NCI-H446 (cell line): ENCODE results near the gene PGAP3.

Experiments used
- DNase-seq, 2 experiments: peaks; one replicate each; lab custom pipeline; 2025; lab: John Stamatoyannopoulos, UW

PGAP3 gene

DNA sequence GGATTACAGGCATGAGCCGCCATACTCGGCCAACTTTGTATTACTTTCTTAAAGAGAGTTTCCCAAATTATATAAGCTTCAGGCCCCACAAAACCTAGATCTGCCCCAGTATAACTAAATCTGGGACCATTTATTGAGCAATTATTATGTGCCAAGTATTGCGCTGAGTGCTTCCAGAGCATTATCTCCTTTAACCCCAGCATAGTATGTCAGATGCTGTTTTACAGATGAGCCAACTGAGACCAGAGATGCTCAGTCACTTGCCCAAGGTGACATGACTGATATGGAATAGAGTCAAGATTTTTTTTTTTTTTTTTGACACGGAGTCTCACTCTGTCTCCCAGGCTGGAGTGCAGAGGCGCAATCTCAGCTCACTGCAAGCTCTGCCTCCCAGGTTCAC, 10.1 kb upstream of the PGAP3 start:
- no peak for DNase-seq

DNA sequence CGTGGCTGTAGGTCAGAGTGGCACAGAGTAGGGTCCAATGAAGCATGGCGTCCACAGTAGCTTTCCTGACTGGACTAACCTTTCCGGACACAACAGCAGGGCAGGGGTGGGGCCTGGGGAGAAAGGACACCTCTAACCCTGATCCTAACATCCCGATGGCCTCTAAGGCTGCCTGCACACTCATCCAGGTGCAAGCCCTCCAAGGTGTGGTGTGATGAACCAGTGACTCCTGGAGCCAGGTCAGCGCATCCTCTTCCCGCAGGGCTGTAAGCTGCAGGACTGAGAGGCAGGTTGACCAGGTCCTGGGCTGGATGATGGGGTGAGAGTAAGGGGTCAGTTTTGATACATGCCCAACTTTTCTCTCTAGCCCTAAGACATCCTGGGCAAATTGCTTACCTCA, 8.9 kb upstream of the PGAP3 start:
- DNase-seq = no peak

DNA sequence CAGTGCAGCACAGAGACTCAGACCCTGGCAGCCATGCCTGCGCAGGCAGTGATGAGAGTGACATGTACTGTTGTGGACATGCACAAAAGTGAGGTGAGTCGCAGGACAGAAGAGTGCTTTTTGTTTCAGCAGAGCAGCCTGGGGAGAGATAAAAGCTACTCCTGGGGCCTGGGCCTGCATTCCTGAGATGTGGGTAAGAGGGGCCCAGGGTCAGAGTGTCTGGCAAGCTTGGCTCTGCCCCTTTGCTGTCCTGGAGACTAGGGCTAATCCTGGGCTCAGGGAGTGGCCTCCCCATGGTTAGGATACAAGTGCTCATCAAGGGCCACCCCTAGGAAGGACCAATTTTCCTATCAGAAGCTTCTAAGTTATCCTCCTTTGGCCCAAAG, 7.2 kb upstream of the PGAP3 start:
- DNase-seq = no peak

DNA sequence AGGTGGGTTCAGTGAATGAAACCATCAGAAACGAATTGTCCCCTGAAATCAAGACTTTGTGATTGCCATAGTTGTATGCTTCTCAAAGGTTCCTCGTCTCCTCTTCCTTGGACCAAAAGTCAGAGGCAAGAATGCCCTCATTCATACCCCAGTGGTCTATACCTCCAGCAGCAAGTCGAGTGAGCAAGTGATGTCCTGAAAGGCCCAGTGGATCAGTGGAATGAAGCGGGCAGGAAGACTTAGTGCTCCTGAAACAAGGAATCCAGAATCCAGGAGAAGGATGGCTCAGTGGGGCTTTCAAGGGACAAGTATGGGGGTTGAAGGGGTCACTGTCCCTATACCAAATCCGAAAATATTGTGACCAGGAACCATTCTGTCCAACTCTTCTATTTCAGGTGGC, 6.7 kb upstream of the PGAP3 start:
- DNase-seq = no peak

DNA sequence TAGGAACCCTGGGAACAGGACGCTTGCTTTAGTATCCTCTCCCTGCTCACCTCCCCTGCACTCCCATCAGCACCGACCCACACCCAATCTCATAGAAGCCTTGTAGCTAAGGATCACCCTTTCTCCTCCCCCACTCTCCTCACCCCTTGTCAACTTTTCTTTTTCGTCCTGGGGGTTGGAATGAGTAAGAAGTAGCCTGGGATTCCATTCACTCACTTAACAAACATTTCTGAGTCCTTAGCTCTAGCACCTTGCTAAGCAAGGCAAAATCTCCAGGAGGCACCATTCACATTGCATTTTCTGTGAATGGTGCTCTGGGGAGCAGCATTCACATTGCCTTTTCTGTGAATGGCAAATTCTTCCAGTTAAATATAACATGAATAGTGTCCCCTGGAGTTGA, 1.1 kb upstream of the PGAP3 start:
- DNase-seq = no peak

DNA sequence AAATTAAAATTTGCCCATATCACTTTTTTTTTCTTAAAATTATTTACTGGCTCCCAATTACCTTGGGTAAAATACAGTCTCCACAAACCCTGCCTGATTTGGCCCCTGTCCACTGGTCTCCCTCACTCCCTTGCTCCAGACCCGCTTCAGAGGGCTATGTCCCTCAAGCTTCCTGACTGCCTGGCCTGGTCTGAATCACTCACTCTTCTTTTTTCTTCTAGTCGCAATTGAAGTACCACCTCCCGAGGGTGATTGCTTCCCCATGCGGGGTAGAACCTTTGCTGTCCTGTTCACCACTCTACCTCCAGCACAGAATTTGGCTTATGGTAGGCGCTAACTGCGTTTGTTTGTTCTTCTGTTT, 598 bp upstream of the PGAP3 start:
- no peak for DNase-seq

DNA sequence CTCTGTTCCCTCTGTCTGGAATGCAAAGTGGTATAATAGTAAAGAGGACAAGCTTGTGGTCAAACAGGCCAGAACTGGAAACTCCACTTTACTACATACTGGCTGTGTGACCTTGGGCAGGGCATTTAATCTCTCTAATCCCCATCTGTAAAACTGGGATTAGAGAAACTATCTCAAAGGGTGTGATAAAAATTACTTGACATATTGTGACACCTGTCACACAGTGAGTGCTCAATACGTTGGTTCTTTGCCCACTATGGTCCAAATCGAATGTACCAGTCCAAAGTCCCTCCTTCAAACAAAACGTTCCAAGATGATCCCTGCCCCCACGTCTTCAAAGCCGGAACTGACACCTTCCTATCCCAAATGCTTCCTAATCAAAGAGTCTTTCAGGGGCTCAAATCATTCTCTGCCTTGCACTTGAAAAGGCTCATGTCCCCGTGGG, 734 bp downstream of the PGAP3 start:
- no peak for DNase-seq

DNA sequence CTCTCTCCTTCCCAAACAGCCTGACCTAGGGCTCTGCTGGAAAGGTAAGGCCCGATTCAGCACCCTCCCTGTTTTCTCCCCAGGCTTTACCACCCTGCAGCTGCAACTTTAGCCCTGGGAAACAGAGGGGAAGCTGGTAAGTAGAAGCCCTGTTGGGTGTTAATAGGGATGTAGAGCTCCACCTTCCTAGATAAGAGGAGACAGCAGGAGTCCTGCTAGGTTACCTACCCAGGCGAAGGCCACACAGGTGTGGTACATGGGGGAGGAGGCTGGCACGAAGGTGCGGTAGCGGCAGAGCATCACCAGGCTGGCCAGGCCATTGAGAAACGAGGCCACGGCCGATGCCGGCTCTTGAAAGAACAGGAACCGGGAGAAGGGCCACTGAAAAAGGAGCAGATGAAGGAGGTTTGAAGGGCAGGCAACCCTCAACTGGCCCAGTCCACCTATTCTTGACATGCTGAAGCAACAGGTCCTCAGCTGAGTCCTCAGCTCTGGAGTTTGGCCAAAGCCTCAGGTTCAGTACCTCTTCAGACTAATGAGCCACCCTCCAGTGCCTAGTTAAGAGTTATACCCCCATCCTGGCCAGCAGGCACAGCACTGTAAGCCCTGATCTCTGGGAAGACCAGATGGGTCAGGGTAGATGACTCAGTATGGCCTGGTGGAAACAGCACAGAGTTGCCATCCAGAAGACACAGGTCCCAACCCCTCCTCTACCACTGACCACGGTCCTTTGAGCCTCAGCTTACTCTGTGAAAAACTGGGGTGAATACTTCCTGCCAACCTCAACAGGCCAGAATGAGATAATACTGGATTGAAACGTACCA, 3.3 kb downstream of the PGAP3 start:
- DNase-seq = no peak

DNA sequence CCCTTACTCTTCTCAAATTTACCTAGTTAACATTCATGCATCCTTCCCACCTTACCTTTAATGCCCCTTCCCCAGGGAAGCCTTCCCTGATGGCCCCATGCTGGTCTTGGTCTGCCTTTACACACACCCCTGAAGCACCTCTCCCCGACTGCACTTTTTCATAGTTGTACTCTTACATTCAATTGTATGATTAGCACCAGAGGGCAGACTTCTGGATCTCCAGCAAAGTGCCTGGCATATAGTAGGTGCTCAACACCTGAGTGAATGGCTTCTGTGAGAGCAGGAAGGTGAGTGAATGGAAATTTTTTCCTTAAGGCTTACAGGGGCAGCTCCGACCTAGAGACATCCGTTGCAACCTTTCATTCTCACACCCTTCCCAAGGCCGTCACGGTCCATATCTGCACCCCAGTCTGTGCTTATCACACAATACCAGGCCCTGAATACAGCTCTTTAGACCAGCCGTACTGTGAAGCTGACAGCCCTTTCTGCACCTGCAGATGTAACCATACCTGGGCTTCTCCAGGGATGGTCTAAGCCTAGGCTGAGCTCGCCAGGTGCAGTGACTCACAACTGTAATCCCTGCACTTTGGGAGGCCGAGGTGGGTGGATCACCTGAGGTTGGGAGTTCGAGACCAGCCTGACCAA, 4.4 kb downstream of the PGAP3 start:
- no peak for DNase-seq

DNA sequence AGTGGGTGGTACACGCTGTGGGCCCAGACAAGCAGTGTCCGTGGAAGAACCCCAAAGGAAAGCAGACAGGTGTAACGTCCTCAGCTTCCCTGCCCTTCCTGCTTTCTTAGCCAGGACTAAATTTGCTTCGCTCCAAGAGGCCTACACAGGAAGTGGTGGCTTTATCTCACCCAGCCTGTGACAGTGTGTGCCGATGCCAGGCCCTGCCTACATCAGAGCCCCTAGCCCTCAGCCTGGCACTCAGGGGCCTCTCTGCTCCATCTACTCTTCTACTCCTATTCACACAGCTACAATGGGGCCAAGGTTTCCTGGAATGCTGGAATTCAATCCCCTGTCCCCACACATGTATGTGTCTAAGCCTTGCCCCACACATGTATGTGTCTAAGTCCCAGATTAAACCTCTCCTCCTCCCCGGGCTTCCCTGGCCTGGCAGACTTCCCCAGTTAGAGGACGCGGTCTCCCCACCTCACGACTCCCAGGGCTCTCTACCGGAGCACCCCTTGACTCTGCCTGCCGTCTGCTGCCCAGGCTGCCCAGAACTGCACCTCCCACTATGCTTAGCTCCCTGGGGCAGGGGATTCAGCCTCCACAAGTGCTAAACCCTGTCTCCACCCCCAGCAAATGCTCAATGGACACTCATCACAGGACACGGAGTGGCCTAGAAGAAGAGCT, 8.2 kb downstream of the PGAP3 start:
- DNase-seq = no peak

DNA sequence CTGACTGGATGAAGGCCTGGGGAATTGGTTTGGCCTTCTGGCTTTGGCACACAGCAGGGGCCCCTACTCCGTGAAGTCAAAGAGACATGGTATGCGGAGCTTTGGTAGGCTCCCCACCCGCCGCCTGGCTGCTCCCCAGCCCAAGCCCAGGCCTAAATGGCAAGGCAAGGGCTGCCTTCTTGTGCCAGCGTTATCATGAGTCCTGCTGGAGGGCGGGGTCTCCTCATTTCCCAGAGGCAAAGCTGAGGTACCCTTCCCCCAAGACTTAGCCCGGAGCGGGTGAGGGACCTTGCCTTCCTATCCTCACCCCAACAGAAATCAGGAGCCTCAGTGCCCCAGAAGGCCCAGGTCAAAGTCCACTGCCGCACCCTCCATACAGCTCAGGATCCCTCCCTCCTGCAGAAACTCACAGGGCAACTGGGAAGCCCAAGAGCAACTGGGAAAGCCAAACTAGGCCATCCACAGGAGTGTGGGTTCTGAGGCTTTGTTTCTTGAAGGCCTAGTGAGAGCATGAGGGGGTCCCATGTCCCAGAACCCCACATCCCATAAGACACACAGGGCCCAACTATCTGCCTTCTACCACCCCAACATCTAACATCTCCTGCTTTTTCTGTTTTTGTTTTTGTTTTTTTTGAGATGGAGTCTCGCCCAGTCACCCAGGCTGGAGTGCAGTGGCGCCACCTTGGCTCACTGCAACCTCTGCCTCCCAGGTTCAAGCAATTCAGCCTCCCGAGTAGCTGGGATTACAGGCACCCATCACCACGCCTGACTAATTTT, 9.3 kb downstream of the PGAP3 start:
- DNase-seq = no peak

DNA sequence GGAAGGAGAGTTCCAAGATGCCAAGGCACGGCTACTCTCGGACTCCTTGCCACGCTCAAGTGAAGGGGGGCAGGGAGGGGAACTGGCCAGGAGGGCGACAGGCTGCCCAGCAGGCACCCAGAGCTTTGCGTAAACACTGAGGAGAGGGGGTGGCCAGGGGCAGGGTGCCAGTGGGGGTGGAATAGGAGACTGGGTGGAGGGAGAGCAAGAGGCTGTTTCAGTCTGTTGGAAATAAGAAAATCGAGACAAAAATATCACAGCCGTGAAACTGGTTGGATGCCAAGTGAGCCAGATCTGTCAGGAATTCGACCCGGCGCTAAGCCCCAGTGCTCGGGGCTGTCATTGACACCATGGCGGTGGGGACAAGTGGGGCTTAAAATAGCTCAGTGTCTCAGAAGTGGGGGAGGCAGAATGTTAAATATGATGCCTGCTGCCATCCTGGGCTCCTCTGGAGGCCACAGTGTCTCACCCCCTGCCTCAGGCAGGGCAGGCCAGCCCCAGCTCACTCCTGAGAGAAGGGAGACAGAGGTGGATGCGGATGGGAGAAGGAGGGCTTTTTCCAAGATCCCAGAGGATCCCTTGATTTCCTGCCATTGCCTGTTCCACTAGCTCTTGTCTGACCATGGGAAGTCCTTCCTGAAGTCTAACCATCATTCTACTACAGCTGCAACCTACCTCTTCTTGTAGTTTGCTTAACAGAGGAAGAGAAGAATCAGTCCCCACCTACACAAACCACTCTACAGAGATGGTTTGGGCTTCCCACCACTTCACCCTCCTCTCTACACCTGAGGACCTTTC, 10.1 kb downstream of the PGAP3 start:
- DNase-seq = no peak

DNA sequence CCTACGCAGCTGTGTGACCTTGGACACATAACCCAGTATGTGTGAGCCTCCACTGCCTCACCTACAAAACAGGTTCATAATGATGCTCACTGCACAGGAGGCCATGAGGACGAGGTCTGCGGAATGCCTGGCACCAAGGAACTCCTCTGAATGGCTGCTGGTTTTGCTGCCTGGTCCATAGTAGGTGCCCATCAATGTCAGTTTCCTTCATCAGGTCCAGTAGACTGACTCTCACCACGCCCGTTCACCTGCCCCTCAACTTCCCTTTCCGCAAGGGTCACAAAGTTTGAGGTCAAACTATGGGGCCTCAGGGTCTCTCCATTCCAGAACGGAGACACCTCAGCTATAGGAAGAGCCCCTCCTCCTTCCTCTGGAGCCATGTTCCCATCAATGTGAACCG, 10.8 kb downstream of the PGAP3 start:
- DNase-seq = no peak

DNA sequence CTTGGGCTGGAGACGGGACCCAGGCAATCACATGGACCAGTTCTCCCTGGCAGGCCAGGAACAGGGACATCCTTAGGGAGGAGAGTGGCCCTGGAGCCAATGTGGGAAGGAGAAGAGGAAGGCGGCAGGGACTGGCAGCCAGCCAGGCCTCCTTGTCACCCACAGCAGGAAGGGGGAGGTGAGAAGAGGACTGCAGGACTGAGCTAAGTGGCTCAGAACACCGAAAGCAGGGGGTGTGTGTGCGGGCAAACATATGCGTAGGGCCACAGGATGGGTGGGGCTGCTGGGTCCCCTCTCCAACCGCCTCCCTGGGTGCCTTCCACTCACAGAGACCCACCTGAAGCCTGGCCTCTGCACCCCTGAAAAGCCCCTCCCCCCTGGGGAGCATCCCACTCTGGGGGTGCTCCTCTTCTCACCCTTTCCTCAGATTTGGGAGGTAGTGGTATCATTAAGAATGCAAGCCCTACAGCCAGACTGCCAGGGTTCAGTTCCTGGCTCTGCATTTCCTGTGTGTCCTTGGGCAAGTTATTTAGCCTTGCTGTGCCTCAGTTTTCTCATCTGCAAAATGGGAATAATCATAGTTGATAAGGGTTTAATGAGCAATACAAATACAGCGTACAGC, 11.5 kb downstream of the PGAP3 start:
- DNase-seq = no peak

DNA sequence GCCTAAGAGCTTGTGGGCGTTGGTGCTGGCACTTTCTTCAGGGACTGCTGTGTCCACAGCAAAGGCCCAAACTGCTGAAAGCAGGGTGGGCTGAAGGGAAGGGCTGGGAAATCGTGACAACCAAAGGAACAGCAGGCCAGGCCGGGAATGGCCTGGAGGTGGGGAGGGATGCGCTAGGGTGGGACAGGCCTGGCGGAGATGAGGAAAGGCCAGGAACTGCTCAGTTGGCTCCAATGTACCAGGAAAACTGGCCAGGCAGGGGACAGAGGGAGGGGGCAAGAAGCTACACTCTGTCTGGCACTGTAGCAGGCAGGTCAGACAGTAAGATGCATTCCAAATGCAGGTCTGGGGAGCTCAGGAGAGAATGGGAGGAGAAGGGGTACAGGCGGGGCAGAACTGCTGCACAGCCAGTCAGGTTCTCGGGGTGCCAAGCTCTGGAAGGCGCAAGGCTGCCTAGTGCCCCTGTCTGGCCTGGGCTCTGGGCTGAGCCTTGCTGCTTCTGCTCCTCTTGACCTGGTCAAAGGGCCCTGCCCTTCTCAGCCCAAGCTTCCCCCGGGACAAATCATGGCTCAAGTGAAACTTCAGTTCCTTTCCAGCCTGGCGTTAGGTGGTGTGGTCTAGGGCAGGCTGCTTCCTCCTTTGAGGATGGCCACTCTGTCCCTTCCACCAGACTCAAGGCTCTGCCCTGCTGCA, 12.3 kb downstream of the PGAP3 start:
- DNase-seq = no peak

DNA sequence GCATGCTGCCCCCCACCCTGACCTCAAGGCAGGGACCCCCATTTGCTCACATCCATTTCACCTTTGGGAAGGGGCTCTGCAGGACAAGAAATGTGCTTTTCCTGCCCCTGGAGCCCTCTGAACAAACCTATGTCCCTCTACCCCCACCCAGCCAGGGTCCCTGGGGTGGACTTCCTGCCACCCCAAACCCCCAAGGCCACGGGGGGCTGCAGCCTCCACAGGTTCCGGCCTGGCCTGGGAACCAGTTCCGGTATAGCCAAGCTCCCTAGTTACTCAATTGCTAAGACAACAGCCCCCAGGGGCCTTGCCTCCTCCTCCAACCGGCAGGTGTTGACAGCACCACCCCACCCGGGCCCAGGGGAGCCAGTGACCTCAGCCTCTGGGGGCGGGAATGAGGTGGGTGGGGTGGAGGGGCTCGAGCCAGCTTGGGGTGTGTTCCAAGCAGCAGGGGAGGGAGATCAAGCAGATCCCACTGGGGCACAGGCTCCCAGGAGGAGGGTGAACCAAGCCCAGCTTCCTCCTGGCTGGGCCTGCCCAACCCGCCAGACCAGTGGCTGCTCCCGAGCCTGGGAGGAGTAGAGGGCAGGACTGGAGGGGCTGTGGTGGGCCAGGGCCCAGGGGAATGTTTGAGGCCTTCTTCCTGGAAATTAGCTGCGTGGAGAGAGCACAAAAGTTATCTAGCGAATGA, 13.0 kb downstream of the PGAP3 start:
- DNase-seq = no peak

DNA sequence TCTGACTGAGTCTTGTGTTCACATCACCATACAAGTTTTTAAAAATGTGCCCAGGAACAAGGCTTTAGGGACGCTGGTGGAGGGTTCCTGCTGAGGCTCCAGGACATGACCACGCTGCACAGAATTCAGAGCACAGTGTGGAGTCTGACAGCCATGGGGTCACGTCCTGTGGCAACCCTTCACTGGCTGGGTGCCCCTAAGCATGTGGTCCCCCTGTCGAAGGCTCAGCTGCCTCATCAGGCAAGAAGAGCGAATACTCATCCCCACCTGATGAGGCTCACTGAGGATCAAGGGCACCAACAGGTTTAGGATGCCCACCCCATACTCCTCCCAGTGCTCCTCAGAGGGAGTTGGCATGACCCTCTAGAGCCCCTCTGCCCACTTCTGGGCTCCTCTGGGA, 13.7 kb downstream of the PGAP3 start:
- DNase-seq = no peak

DNA sequence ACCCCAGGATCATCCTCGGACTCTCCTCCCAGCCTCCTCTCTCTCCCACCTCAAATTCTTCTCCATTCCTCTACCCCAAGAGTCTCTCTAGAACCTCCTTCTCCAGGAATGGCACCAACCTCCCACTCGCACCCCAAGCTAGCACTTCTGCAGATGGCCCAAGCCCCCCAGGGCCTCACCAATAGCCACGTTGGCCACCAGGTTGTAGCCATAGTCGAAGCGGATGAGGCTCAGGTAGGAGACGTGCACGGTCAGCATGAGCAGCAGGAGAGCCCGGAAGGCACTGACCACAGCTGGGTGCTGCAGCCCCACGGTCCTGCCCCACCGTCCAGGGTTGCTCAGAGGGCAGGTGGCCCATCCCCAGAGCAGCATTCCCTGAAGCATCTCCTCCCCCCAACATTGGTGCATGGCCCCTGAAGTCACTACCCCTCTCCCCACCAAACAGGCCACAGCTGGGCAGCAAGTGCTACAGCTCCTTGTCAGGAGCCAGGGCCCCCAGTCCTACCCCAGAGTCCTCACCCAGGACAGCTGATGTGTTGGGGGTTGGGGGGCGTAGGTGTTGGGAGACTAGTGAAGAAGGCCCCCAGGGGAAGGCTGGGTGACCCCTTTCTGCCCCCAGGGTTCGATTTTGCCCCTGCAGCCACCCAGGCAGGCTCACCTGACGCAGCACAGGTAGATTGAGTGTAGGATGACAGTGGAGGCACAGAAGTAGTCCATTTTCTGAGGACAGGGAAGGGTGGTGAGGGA, 14.3 kb downstream of the PGAP3 start:
- no peak for DNase-seq
